ENCODE results near the gene PASK.

Gene PASK

GRCh38 chr2:241180495-241180894, 31.2 kb upstream of the PASK start:
- no peak for DNase-seq (ENCODE audit: low spot score)

- DNase-seq (ENCODE audit: low spot score): no peak
These were observed 30.6 kb upstream of the PASK start for GRCh38 chr2:241179899-241180298.

GRCh38 chr2:241178961-241179360, 29.7 kb upstream of the PASK start:
- DNase-seq (ENCODE audit: low spot score): no peak

GRCh38 chr2:241177526-241178334, 28.5 kb upstream of the PASK start:
- DNase-seq (ENCODE audit: low spot score): no peak

- DNase-seq (ENCODE audit: low spot score): no peak
These were observed 24.3 kb upstream of the PASK start for GRCh38 chr2:241173557-241173956.

DNA sequence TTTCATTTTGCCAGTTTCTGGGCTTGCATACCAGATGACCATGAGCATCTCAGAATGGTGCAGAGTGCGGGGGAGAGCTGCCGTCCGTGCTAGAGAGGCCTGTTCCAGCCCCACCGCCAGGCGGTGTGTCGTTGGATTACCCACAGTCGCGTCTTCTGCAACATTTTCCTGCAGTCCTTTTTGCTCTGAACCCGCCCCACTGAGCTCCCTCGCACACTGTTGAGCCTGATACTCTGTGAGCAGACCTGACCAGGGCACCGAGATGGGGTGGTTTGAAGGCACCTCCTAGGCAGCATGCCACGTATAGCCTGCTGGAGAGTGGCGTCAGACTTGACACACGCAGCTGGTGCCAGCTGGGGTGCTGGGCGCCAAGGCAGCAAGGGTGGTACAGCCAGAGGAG, 19.1 kb upstream of the PASK start:
- no peak for DNase-seq (ENCODE audit: low spot score)

DNA sequence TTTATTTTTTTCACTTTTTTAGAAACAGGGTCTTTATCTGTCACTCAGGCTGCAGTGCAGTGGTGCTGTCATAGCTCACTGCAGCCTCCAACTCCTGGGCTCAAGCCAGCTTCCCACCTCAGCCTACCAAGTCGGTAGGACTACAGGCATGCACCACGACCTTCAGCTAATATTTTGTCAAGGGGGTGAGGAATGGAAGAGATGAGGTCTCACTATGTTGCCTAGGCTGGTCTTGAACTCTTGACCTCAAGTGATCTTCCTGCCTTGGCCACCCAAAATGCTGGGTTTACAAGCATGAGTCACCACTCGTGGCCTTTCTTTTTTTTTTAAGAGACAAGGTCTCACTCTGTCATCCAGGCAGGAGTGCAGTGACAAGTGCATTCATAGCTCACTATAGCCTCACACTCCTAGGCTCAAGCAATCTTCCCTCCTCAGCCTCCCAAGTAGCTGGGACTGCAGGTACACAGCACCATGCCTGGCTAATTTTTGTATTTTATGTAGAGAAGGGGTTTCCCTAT, 14.4 kb upstream of the PASK start:
- DNase-seq (ENCODE audit: low spot score): no peak

GRCh38 chr2:241161646-241162281, 12.5 kb upstream of the PASK start:
- no peak for DNase-seq (ENCODE audit: low spot score)

GRCh38 chr2:241160318-241160717, 11.0 kb upstream of the PASK start:
- DNase-seq (ENCODE audit: low spot score): no peak

- DNase-seq (ENCODE audit: low spot score): peak; percentile 26
These were observed 9.8 kb upstream of the PASK start for GRCh38 chr2:241159116-241159515.

DNA sequence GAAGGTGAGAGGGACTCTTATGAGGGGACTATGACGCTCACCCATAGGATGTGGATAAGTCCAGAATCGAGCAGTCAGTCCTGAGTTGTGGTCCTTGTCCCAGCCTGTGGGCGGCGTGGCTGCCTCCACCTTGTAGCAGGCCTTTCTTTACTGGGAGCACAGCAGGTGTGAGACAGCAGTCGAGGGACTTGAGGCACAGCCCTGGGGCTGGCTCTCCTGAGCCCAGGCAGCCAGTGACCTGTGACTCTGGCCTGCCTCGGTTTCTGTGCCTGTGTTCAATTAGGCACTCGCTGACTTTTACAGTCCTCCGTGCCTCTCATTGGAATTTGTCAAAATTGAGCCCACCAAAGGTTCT, 9.3 kb upstream of the PASK start:
- no peak for DNase-seq (ENCODE audit: low spot score)

- DNase-seq (ENCODE audit: low spot score): no peak
These were observed 8.7 kb upstream of the PASK start for GRCh38 chr2:241157841-241158545.

- DNase-seq (ENCODE audit: low spot score): no peak
These were observed 7.7 kb upstream of the PASK start for GRCh38 chr2:241156971-241157441.

GRCh38 chr2:241155936-241156335, 6.7 kb upstream of the PASK start:
- no peak for DNase-seq (ENCODE audit: low spot score)

DNA sequence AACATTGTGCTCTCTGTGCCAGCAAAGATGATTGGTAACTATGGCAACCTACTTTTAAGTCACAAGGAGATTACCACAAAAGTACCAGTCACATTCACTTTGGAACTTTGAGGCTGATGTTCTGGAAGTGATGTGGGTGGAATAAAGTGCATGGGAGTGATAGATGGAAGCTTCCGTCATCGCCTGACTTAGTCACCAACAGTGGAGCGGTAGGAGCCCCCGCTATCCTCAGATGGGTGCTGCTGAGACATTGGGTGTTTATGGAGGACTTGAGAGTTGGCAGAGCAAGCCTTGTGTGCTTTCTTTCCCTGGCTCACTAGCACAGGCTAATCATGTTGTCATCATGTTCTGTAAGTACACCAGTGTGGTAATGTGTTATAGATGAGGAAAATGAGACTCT, 5.6 kb upstream of the PASK start:
- no peak for DNase-seq (ENCODE audit: low spot score)

DNA sequence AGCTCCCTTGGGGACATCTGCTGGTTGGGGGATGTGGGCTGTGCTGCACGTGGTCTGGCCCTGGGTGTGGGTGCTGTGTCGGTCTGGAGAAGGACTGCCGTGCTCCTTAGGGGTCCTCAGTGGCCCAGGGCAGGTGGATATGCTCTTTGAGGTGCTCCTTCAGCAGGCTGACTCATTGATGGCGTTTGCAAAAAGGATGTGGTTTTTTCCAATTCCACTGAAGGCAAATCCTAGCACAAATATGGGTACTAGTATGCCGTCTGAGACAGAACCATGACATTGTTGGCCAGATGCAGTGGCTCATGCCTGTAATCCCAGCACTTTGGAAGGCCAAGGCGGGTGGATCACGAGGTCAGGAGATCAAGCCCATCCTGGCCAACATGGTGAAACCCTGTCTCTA, 4.3 kb upstream of the PASK start:
- DNase-seq (ENCODE audit: low spot score): no peak

DNA sequence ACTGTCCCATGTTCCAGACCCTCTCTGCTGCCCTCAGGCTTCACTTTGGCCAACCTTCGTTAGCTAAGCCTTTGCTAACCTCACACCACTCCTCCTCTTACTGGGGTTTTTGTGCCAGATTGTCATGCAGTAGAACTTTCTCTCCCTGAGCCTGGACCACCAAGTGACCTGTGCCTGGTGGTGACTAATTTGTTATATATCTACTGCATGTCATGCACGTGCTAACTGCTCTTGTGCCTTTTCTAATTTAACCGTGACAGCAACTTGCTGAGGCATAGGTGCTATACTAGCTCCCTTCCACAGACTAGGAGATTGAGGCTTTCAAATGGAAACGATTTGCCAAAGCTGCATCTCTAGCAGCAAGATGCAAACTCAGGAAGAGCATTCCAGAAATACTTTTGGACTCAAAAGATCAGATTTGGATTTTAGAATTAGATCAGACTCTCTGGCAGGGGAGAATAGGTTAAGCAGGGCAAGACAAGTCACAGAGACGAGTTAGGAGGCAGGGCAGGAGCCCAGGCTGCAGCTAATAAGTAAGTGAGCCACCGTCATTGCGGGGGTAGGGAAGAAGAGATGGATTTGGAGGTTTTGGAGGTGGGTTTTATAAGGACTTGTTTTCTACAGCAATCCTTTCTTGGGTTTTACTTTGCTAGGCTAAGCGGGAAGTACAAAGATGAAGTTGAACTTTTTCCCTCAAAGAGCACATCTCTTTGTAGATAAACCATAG, 2.8 kb upstream of the PASK start:
- DNase-seq (ENCODE audit: low spot score): no peak

DNA sequence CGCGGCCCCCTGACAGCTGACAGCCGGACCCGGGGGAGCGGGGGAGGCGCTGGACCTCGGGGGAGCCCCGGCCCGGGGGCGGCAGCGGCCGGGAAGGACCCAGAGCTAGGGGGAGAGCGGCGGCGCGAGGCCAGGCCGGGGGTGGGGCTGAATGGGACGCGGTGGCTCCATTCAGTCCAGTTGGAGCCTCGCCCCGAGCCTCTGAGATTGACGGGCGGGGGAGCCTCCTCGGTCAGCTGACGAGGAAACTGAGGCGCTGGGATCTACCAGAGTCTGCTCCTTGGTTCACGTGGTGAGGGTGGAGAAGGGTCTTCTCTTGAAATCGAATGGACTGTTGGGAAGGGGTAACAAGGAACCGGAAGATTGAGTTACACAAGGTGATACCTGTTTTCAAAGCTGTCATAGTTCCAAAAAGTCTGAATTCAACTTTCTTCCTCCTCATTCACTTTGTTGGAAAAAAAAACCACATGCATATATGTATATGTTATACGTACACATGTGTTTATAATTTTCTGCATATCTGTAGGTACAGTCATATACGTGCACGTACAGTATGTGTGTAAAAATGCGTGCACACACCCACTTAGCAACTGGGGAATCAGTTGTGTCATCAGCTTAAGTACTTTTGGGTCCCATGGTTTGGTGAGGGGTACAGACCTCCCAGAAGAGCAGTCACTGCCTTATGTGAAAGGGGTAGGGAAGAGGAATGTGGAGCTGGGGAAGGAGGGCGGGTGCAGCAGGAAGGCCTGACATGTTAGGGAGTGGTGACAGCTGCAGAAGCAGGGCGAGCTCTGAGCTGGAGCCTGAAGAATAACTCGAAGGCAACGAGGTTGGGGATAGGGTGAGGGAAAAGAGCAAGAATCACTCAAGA, 1.6 kb upstream of the PASK start:
- DNase-seq (ENCODE audit: low spot score): no peak

GRCh38 chr2:241149925-241150659, 820 bp upstream of the PASK start, which contains the start of gene PPP1R7:
Gene PPP1R7, plus strand, starts transcription at chr2:241150467. Its CDS starts 29 bp downstream, at chr2:241150496.
- peak; percentile 92 for DNase-seq (ENCODE audit: low spot score)

DNA sequence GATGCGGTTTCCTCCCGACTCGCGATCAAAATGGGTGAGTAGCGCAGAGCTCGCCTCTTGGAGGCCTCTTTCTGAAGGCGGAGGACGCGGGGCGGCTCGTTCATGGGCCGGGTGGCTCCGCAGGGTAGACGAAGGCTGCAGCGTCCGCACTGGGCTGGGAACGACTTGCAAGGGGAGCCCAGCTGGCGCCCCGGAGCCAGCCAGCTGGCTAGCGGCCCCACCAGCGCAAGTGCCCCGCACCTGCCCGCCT, 328 bp upstream of the PASK start:
- no peak for DNase-seq (ENCODE audit: low spot score)
